VCaP (cell line): ENCODE data around the gene PHACTR3.

Experiments used
- H3K27ac ChIP-seq: fragments of 450-650 bp; 2 replicates; pipeline ENCODE4 v1.5.1; 2017
- CTCF ChIP-seq: fragments of 450-650 bp; conservative IDR thresholded peaks from 2 replicates; pipeline ENCODE4 v1.5.1; 2017; ENCODE audit warnings: mild to moderate bottlenecking, moderate library complexity

PHACTR3 gene

DNA sequence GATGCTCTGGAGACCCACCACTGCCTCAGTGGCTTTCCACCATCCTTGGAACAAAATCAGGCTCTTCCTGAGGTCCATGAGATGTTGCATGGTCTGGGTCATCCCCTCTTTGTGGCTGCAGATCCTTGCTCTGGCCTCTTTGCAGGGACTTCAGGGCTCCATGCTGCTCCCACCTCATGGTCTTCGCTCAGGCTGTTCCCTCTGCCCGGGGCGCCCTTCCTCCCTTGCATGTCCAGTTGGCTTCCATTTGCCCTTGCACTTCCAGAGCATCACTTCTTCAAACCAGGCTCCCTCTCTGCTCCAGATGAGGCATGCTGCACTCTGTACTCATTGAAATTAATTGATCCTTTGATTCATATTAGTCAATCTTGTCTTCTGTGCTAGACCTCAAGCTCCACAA, 4.4 kb upstream of the PHACTR3 start:
- no peak for TF ChIP-seq CTCF
- no peak overlapping the region for H3K27ac ChIP-seq

- H3K27ac ChIP-seq = no peak overlapping the region
- no peak for TF ChIP-seq CTCF
These were observed 3.9 kb upstream of the PHACTR3 start for GRCh38 chr20:59600472-59600871.

- no peak overlapping the region for H3K27ac ChIP-seq
- TF ChIP-seq CTCF = no peak
These were observed 1.7 kb upstream of the PHACTR3 start for GRCh38 chr20:59602546-59603080.

DNA sequence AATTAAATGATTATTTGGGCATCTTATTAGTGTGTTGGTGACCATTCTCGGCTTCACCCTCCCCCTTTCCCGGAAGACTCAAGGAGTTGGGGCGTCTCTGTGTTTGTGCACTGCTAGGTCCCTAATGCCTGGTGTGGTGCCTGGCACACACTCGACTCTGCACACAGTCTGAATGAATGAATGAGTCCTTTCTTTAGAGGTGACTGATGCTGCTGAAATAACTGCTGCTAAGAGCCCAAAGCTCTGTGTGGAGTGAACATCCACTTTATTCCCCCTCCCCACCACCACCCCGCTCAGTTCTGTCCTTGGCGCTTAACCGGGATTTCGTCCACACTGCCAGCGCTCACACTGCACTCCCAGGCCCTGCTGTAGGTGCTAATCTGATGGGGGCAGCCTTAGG, 1.2 kb upstream of the PHACTR3 start:
- TF ChIP-seq CTCF = no peak
- no peak overlapping the region for H3K27ac ChIP-seq

DNA sequence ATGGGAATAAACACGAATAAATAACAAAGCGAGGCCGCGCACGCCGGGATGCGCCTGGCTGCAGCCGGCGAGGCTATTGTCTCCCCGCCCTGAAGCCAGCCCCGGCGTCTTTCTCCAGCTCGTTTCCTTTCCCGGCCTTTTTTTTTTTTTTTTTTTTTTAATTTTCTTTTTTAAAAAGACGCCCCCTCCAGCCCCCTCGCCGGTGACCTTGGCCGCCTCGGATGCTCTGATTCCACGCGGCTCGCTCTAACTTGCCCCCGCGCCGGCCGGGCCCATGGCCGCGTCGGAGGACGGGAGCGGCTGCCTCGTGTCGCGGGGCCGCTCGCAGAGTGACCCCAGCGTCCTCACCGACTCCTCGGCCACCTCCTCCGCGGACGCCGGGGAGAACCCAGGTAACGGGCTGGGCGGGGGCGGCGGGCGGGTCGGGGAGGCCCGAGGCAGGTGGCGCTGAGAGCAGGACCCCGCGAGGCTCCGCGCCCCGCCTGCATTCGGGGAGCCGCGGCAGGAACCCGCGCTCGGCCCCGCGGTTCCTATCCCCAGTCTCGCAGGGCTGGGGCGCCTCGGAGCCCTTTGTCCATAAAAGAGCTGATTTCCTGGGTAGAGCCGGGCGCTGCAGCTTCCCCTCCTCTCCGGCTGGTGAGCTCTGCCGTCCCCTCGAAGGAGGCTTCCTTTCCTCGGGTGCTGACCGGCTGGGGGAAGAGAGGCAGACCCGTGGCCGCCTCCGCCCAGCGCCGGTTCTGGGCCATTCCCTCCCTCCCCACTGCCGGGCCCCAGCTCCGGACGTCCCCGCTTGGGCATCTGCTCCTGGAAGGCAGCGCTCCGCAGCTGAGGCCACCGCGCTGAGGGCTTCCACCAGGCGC, 631 bp downstream of the PHACTR3 start:
- no peak overlapping the region for H3K27ac ChIP-seq
- no peak for TF ChIP-seq CTCF

DNA sequence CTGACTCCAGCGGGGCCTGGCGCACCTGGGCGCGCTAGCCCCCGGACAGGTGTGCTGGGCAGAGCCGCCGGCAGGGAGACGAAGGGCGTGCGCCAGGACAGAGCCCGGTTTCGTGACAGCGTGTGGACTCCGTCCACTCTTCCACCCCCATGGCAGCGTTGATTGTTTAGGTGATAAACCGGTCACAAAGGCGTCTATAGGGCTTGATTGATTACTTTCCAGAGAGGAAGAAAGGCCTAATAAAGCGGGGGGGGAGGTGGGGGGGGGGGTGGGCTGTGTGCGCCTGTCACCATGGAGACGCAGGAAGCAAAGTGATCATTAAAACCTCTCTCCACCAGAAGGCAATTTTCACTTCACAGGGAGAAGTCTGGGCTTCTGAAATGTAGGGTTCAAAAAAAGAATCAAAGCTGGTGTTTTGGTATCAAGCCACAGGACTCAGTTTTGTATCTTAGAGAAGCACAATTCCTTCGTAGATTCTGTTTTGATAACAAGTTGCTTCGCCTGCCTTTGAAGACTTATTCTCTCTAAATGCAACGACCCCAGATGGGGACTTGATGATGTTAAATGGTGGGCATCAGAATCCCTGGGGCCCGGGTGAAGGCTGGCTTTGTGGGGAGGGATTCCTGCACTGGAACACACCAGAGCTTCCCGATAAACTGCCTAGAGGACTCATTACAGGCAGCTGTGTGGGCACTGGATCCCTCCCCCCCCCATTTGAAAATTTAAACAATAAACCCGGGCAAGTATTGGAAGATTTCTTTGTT, 1.4 kb downstream of the PHACTR3 start:
- no peak overlapping the region for H3K27ac ChIP-seq
- no peak for TF ChIP-seq CTCF

GRCh38 chr20:59606566-59606965, 2.2 kb downstream of the PHACTR3 start:
- TF ChIP-seq CTCF = no peak
- H3K27ac ChIP-seq = no peak overlapping the region
